Neural cell (in vitro differentiated cells): ENCODE data around the gene SULT4A1. TPM values are rescaled to one million over a fixed set of nuclear protein-coding genes. Genes with fewer than 3 reads are reported as not detected.

Experiments used
- H2AFZ ChIP-seq: fragments of 200-600, 300-800 bp; sonication (generic), shearing (Covaris generic); 2 replicates; pipeline ENCODE4 v1.6.0; 2014; ENCODE audit warnings: low read depth, mild to moderate bottlenecking, antibody characterized with exemption, low read length, moderate library complexity
- H3F3A ChIP-seq: fragments of 200-600 bp; shearing (Covaris generic); 2 replicates; pipeline ENCODE4 v1.6.1; 2016; ENCODE audit warnings: mild to moderate bottlenecking, moderate library complexity, mixed read lengths, antibody characterized with exemption, low read length; ENCODE audit not compliant: insufficient read depth, poor library complexity, severe bottlenecking
- H3K27ac ChIP-seq: fragments of 200-600, 300-800 bp; sonication (generic), shearing (Covaris generic); 2 replicates; pipeline ENCODE4 v1.5.1; 2014; ENCODE audit warnings: mild to moderate bottlenecking, low read length, moderate library complexity
- H3K27me3 ChIP-seq: fragments of 300-800, 200-600 bp; sonication (generic), shearing (Covaris generic); 2 replicates; pipeline ENCODE4 v1.6.0; 2014; ENCODE audit warnings: mild to moderate bottlenecking, low read depth, low read length, moderate library complexity; ENCODE audit not compliant: insufficient read depth
- H3K36me3 ChIP-seq: fragments of 300-800, 200-600 bp; sonication (generic), shearing (Covaris generic); 2 replicates; pipeline ENCODE4 v1.5.1; 2014; ENCODE audit warnings: mild to moderate bottlenecking, antibody characterized with exemption, low read length, moderate library complexity; ENCODE audit not compliant: insufficient read depth
- H3K4me2 ChIP-seq: fragments of 300-800, 200-600 bp; sonication (generic), shearing (Covaris generic); 2 replicates; pipeline ENCODE4 v1.6.0; 2014; ENCODE audit warnings: mild to moderate bottlenecking, low read length
- H3K4me3 ChIP-seq: fragments of 300-800, 200-600 bp; sonication (generic), shearing (Covaris generic); 2 replicates; pipeline ENCODE4 v1.5.1; 2014; ENCODE audit warnings: mild to moderate bottlenecking, low read length, moderate library complexity
- H3K79me2 ChIP-seq: fragments of 200-600 bp; shearing (Covaris generic); replicated peaks from 2 replicates; pipeline ENCODE4 v1.6.0; 2014; ENCODE audit warnings: mild to moderate bottlenecking, low read length, moderate library complexity; ENCODE audit not compliant: insufficient read depth
- H3K9ac ChIP-seq: fragments of 300-800, 200-600 bp; sonication (generic), shearing (Covaris generic); 2 replicates; pipeline ENCODE4 v1.6.1; 2016; ENCODE audit warnings: mild to moderate bottlenecking, low read length, mixed read lengths
- H3K9me2 ChIP-seq: fragments of 200-600 bp; shearing (Covaris generic); 2 replicates; pipeline ENCODE4 v1.6.1; 2016; ENCODE audit warnings: mild to moderate bottlenecking, low read length, mixed read lengths; ENCODE audit not compliant: insufficient read depth
- H3K9me3 ChIP-seq: fragments of 200-600, 300-800 bp; sonication (generic), shearing (Covaris generic); 2 replicates; pipeline ENCODE4 v1.6.1; 2016; ENCODE audit warnings: mild to moderate bottlenecking, mixed run types, low read length, moderate library complexity, mixed read lengths
- H4K20me1 ChIP-seq: fragments of 200-600 bp; shearing (Covaris generic); 2 replicates; pipeline ENCODE4 v1.6.1; 2016; ENCODE audit warnings: mild to moderate bottlenecking, mixed run types; ENCODE audit not compliant: insufficient read depth
- EP300 ChIP-seq: fragments of 450-650 bp; conservative IDR thresholded peaks from 2 replicates; pipeline ENCODE4 v1.6.1; 2014; ENCODE audit warnings: antibody characterized with exemption, mild to moderate bottlenecking, moderate library complexity; ENCODE audit not compliant: poor library complexity, severe bottlenecking
- EZH2 ChIP-seq: fragments of 200-600, 300-800 bp; shearing (Covaris generic), sonication (generic); IDR thresholded peaks from 2 replicates; pipeline ENCODE4 v1.6.1; 2014; ENCODE audit warnings: antibody characterized with exemption, low read length, borderline replicate concordance, mild to moderate bottlenecking; ENCODE audit not compliant: insufficient read depth, poor library complexity, severe bottlenecking
- MXI1 ChIP-seq: fragments of 450-650 bp; conservative IDR thresholded peaks from 2 replicates; pipeline ENCODE4 v1.6.1; 2014; ENCODE audit warnings: antibody characterized with exemption, mild to moderate bottlenecking; ENCODE audit not compliant: poor library complexity, severe bottlenecking
- POLR2AphosphoS5 ChIP-seq: IDR thresholded peaks from 2 replicates; pipeline ENCODE4 v1.6.1; 2012
- RAD21 ChIP-seq: fragments of 450-650 bp; conservative IDR thresholded peaks from 2 replicates; pipeline ENCODE4 v1.6.1; 2014; ENCODE audit warnings: antibody characterized with exemption, mild to moderate bottlenecking, moderate library complexity
- SMC3 ChIP-seq: fragments of 450-650 bp; conservative IDR thresholded peaks from 2 replicates; pipeline ENCODE4 v1.6.1; 2014; ENCODE audit warnings: antibody characterized with exemption, mild to moderate bottlenecking, moderate library complexity; ENCODE audit not compliant: poor library complexity
- TAF1 ChIP-seq: IDR thresholded peaks from 2 replicates; pipeline ENCODE4 v1.6.1; 2012; ENCODE audit warnings: low read depth
- polyA plus RNA-seq: library from polyadenylated mRNA; depleted of rRNA; stranded (reverse); fragments of >200 nt; gene quantifications from 2 replicates; pipeline ENCODE4 v1.2.3, GENCODE V29; 2014
- TF ChIP-seq, protein P1 (sequence below): IDR thresholded peaks from 2 replicates; pipeline ENCODE4 v1.6.1; 2012; ENCODE audit warnings: borderline replicate concordance
- TF ChIP-seq, protein P2 (sequence below): fragments of 450-650 bp; IDR thresholded peaks from 2 replicates; pipeline ENCODE4 v1.5.1; 2014; ENCODE audit warnings: antibody characterized with exemption, mild to moderate bottlenecking, moderate library complexity; ENCODE audit not compliant: poor library complexity, severe bottlenecking

SULT4A1 gene
- polyA plus RNA-seq, 1 donor from 2014 or later: 182 TPM

DNA sequence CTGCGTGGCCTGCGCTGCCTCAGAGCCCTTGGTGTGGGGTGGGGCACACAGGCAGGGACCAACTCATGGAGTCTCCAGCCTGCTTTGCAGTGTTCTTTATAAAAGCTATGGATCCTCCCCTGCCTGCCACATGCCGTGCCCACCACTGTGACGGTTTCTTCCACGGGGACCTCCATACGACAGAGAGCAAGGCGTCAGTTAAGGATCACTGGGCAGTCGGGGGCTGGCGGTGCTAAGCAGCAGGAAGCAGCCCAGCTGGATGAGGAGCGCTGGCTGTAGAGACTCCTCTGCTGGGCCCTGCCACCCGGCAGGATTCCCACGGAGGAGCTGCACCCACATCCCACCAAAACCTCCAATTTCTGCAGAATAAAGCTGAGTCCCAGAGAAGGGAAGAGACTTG, 27.1 kb downstream of the SULT4A1 start:
- TF ChIP-seq SMC3 (no peak), RAD21 (no peak), MXI1 (no peak), EP300 (no peak), TAF1 (no peak), POLR2AphosphoS5 (no peak), EZH2 (no peak)
- TF ChIP-seq, protein P1, sequence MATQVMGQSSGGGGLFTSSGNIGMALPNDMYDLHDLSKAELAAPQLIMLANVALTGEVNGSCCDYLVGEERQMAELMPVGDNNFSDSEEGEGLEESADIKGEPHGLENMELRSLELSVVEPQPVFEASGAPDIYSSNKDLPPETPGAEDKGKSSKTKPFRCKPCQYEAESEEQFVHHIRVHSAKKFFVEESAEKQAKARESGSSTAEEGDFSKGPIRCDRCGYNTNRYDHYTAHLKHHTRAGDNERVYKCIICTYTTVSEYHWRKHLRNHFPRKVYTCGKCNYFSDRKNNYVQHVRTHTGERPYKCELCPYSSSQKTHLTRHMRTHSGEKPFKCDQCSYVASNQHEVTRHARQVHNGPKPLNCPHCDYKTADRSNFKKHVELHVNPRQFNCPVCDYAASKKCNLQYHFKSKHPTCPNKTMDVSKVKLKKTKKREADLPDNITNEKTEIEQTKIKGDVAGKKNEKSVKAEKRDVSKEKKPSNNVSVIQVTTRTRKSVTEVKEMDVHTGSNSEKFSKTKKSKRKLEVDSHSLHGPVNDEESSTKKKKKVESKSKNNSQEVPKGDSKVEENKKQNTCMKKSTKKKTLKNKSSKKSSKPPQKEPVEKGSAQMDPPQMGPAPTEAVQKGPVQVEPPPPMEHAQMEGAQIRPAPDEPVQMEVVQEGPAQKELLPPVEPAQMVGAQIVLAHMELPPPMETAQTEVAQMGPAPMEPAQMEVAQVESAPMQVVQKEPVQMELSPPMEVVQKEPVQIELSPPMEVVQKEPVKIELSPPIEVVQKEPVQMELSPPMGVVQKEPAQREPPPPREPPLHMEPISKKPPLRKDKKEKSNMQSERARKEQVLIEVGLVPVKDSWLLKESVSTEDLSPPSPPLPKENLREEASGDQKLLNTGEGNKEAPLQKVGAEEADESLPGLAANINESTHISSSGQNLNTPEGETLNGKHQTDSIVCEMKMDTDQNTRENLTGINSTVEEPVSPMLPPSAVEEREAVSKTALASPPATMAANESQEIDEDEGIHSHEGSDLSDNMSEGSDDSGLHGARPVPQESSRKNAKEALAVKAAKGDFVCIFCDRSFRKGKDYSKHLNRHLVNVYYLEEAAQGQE: no peak
- TF ChIP-seq, protein P2, sequence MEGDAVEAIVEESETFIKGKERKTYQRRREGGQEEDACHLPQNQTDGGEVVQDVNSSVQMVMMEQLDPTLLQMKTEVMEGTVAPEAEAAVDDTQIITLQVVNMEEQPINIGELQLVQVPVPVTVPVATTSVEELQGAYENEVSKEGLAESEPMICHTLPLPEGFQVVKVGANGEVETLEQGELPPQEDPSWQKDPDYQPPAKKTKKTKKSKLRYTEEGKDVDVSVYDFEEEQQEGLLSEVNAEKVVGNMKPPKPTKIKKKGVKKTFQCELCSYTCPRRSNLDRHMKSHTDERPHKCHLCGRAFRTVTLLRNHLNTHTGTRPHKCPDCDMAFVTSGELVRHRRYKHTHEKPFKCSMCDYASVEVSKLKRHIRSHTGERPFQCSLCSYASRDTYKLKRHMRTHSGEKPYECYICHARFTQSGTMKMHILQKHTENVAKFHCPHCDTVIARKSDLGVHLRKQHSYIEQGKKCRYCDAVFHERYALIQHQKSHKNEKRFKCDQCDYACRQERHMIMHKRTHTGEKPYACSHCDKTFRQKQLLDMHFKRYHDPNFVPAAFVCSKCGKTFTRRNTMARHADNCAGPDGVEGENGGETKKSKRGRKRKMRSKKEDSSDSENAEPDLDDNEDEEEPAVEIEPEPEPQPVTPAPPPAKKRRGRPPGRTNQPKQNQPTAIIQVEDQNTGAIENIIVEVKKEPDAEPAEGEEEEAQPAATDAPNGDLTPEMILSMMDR: no peak
- no peaks in the 10 kb centered on the region for H4K20me1 ChIP-seq
- H3K9ac ChIP-seq: no peak overlapping the region
- no peaks in the 10 kb centered on the region for H3K27me3 ChIP-seq
- no peak overlapping the region for H3K4me2 ChIP-seq
- no peaks in the 10 kb centered on the region for H3K9me2 ChIP-seq
- H3K36me3 ChIP-seq: no peaks in the 10 kb centered on the region
- H3K4me3 ChIP-seq: no peak overlapping the region
- H3K9me3 ChIP-seq: no peaks in the 10 kb centered on the region
- H3K27ac ChIP-seq: no peak overlapping the region
- no peaks in the 10 kb centered on the region for H3K79me2 ChIP-seq
- no peak overlapping the region for H2AFZ ChIP-seq
- no peaks in the 10 kb centered on the region for H3F3A ChIP-seq

- H2AFZ ChIP-seq: no peak overlapping the region
- no peaks in the 10 kb centered on the region for H3K36me3 ChIP-seq
- H3K9me3 ChIP-seq: no peaks in the 10 kb centered on the region
- H3K27me3 ChIP-seq: no peaks in the 10 kb centered on the region
- H3F3A ChIP-seq: no peaks in the 10 kb centered on the region
- H3K4me2 ChIP-seq: no peak overlapping the region
- TF ChIP-seq, protein P1: no peak
- H3K9me2 ChIP-seq: no peaks in the 10 kb centered on the region
- H3K4me3 ChIP-seq: no peak overlapping the region
- no peak overlapping the region for H3K27ac ChIP-seq
- no peaks in the 10 kb centered on the region for H4K20me1 ChIP-seq
- no peak overlapping the region for H3K9ac ChIP-seq
- H3K79me2 ChIP-seq: no peaks in the 10 kb centered on the region
Measured at GRCh38 chr22:43833286-43834240, 28.8 kb downstream of the SULT4A1 start.
